ENCODE data around the gene PLS1.
A peak's percentile ranks its signal among the peaks of the same experiment; 100 is the strongest.

DNA sequence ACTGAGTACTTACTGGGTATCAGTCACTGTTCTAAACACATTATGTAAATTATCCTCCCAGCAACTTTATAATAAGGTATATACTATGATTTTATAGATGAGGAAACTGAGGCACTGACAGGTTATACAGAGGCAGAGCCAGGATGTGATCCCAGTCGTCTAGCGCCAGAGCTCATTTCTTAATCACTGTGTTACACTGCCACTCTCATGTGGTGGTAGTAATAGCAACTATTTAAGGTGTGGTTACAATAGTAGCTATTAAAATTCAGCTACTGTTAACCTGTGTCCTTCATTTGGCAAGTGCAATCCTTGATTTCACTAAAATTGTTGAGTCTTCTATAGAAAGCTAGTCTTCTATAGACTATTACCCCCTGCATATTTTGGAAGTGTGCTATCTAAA lies 84.5 kb downstream of the PLS1 start:
- TF ChIP-seq, protein P1, sequence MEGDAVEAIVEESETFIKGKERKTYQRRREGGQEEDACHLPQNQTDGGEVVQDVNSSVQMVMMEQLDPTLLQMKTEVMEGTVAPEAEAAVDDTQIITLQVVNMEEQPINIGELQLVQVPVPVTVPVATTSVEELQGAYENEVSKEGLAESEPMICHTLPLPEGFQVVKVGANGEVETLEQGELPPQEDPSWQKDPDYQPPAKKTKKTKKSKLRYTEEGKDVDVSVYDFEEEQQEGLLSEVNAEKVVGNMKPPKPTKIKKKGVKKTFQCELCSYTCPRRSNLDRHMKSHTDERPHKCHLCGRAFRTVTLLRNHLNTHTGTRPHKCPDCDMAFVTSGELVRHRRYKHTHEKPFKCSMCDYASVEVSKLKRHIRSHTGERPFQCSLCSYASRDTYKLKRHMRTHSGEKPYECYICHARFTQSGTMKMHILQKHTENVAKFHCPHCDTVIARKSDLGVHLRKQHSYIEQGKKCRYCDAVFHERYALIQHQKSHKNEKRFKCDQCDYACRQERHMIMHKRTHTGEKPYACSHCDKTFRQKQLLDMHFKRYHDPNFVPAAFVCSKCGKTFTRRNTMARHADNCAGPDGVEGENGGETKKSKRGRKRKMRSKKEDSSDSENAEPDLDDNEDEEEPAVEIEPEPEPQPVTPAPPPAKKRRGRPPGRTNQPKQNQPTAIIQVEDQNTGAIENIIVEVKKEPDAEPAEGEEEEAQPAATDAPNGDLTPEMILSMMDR (IDR thresholded peaks at IDR 0.05) = peak; percentile 47
- TF ChIP-seq SMC3 (IDR thresholded peaks at IDR 0.05) = peak; percentile 65
